Suprapubic skin (tissue), 4 donors: Measurements from ENCODE around the gene POLR2M. TPM values are rescaled to one million over a fixed set of nuclear protein-coding genes. Genes with fewer than 3 reads are reported as not detected.

Experiments used
- DNase-seq, 2 donors: peaks; one replicate each; pipeline ENCODE4 v3.0.0-alpha.2; 2019; ENCODE audit warnings: low spot score in 2 of 2
- H3K27ac ChIP-seq: fragments of 200-600 bp; sonication (generic); one replicate; pipeline ENCODE4 v1.5.1; 2019
- H3K27me3 ChIP-seq: fragments of 200-600 bp; sonication (generic); one replicate; pipeline ENCODE4 v1.5.1; 2019
- H3K36me3 ChIP-seq: fragments of 200-600 bp; sonication (generic); one replicate; pipeline ENCODE4 v1.5.1; 2019
- H3K4me1 ChIP-seq: fragments of 200-600 bp; sonication (generic); one replicate; pipeline ENCODE4 v1.5.1; 2019
- H3K4me3 ChIP-seq: fragments of 200-600 bp; sonication (generic); one replicate; pipeline ENCODE4 v1.5.1; 2019; ENCODE audit warnings: mild to moderate bottlenecking
- H3K9me3 ChIP-seq: fragments of 200-600 bp; sonication (generic); one replicate; pipeline ENCODE4 v1.5.1; 2019
- CTCF ChIP-seq, 2 donors: fragments of 200-600 bp in 1 of 2; fragments of 450-650 bp in 1 of 2; sonication (generic) in 1 of 2; IDR thresholded peaks; one replicate each; pipeline ENCODE4 v1.5.1; 2016 to 2019; ENCODE audit warnings: antibody characterized with exemption in 2 of 2, mild to moderate bottlenecking in 1 of 2, moderate library complexity in 1 of 2
- EP300 ChIP-seq: sonication (generic); formaldehyde crosslinking; IDR thresholded peaks from one replicate; pipeline ENCODE4 v1.6.1; 2017; ENCODE audit warnings: antibody characterized with exemption
- POLR2A ChIP-seq, 2 donors: fragments of 450-650 bp; IDR thresholded peaks; one replicate each; pipeline ENCODE4 v1.6.1; 2017; ENCODE audit warnings: antibody characterized with exemption in 2 of 2, mild to moderate bottlenecking in 2 of 2, moderate library complexity in 2 of 2
- POLR2AphosphoS5 ChIP-seq, 3 donors: sonication (generic); formaldehyde crosslinking; IDR thresholded peaks; one replicate each; pipeline ENCODE4 v1.6.1; 2017; ENCODE audit warnings: antibody characterized with exemption in 3 of 3
- WGBS: methylation state at CpG from one replicate; pipeline ENCODE4 v1.1.5; 2018; 5-methylcytosine and 5-hydroxymethylcytosine counted together
- total RNA-seq, 4 donors: library from RNA; depleted of rRNA; stranded (reverse); fragments of >200 nt; gene quantifications; one replicate each; pipeline ENCODE4 v1.1.0, GENCODE V29; 2016

The POLR2M gene
- total RNA-seq, 4 donors from 2014 or later: 61.9 to 329 (median 135) TPM

DNA sequence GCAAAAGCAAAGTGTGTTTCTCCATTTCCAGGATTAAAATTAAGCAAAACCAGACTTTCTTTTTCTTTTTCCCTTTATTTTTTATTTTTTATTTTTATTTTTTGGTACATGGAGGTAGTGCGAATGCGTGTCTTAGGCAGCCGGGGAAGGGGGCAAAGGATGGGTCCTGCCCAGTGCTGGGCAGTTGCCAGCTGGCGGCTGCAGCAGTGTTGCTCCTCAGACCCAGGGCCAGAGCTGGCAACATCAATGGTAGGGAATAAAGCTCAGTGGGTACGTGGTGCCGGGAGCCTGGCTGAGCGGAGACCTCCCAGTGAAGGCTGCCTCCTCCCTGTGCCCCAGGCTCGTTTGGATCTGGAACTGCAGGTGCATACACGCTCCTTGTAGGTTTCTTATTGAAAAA is 46.3 kb downstream of the POLR2M start:
- H3K4me3 ChIP-seq: no peak overlapping the region
- H3K4me1 ChIP-seq: no peaks in the 10 kb centered on the region
- DNase-seq: no peak
- H3K9me3 ChIP-seq: no peaks in the 10 kb centered on the region
- H3K27ac ChIP-seq: no peak overlapping the region
- no peaks in the 10 kb centered on the region for H3K36me3 ChIP-seq
- WGBS: 85% methylated on average over 9 of the region's 9 CpGs
- TF ChIP-seq POLR2A (IDR thresholded peaks at IDR 0.05) (no peak), EP300 (no peak), CTCF (IDR thresholded peaks at IDR 0.05) (no peak), POLR2AphosphoS5 (IDR thresholded peaks at IDR 0.05) (no peak)
- no peaks in the 10 kb centered on the region for H3K27me3 ChIP-seq

- no peak for TF ChIP-seq CTCF (IDR thresholded peaks at IDR 0.05)
- H3K36me3 ChIP-seq: no peaks in the 10 kb centered on the region
- 96% methylated on average over 3 of the region's 3 CpGs for WGBS
- H3K4me1 ChIP-seq: no peaks in the 10 kb centered on the region
- H3K27me3 ChIP-seq: no peaks in the 10 kb centered on the region
- H3K4me3 ChIP-seq: no peak overlapping the region
- H3K9me3 ChIP-seq: no peaks in the 10 kb centered on the region
- no peak overlapping the region for H3K27ac ChIP-seq
- no peak for DNase-seq
Observed at GRCh38 chr15:57756466-57756865, 50.0 kb downstream of the POLR2M start.

DNA sequence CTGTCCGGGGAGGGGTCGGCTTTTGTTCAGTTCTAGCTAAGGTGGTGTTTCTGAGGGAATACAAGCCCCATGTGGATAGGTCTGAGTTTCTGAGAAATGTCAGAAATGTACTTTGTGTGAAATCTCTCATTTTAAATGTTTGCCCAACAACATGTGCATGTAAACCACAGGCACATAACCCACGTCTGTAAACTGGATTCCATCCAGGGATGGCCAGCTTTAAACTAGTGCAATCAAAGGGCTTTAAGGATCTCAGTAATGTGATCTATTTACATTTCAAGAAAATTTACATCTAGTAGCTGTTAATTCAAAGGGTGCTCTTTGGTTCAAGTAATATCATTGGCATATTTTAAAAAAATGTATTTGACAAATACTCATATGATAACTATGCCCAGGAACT is 52.0 kb downstream of the POLR2M start:
- H3K27ac ChIP-seq: no peak overlapping the region
- TF ChIP-seq CTCF (IDR thresholded peaks at IDR 0.05): no peak
- TF ChIP-seq POLR2A (IDR thresholded peaks at IDR 0.05): no peak
- no peak for TF ChIP-seq POLR2AphosphoS5 (IDR thresholded peaks at IDR 0.05)
- TF ChIP-seq EP300: no peak
- no peaks in the 10 kb centered on the region for H3K9me3 ChIP-seq
- WGBS: 69% methylated on average over 3 of the region's 3 CpGs
- no peaks in the 10 kb centered on the region for H3K36me3 ChIP-seq
- H3K27me3 ChIP-seq: no peaks in the 10 kb centered on the region
- DNase-seq: no peak
- H3K4me1 ChIP-seq: no peaks in the 10 kb centered on the region
- no peak overlapping the region for H3K4me3 ChIP-seq

DNA sequence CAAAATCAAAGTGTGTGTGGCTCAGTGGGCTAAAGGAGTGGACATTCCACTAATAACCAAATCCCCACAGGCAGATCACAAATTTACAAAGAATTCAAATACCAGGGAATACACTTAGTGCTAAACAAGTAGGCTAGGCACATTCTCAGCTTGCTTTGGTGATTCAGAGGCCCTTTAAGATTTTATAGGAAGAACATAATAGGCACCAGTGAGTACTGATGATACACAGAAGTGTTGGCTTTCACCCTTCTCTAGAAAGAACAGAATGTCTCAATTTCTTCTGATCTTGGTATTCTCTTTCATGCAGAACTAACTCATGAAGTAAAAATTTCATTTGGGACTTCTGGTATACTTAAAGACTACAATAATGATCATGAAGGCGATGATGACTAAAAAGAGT is 55.0 kb downstream of the POLR2M start:
- 100% methylated on average over 1 of the region's 1 CpG for WGBS
- no peaks in the 10 kb centered on the region for H3K9me3 ChIP-seq
- H3K4me3 ChIP-seq: no peak overlapping the region
- H3K27ac ChIP-seq: peak overlapping the region; percentile 47
- no peak for TF ChIP-seq EP300
- no peak for TF ChIP-seq POLR2AphosphoS5 (IDR thresholded peaks at IDR 0.05)
- TF ChIP-seq CTCF (IDR thresholded peaks at IDR 0.05): no peak
- TF ChIP-seq POLR2A (IDR thresholded peaks at IDR 0.05): no peak
- no peaks in the 10 kb centered on the region for H3K27me3 ChIP-seq
- DNase-seq: no peak
- H3K36me3 ChIP-seq: no peaks in the 10 kb centered on the region
- no peaks in the 10 kb centered on the region for H3K4me1 ChIP-seq

DNA sequence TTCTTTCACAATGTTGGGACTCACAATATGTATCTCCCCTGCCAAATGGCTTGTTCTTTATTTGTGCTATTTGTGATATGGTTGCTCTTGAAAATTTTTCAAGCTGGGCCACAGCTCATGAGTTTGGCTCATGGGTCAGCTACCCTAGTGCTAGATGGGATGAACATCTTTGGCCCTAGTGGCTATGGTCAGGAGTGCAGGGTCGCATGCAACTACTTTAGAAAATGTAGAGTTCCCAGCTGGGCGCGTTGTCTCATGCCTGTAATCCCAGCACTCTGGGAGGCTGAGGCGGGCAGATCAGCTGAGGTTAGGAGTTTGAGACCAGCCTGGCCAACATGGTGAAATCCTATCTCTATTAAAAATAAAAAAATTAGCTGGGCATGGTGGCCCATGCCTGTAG is 55.8 kb downstream of the POLR2M start:
- Histone ChIP-seq H3K27me3 (no peaks in the 10 kb centered on the region), H3K9me3 (no peaks in the 10 kb centered on the region), H3K27ac (peak overlapping the region; percentile 47), H3K36me3 (no peaks in the 10 kb centered on the region), H3K4me3 (no peak overlapping the region), H3K4me1 (no peaks in the 10 kb centered on the region)
- TF ChIP-seq POLR2A (IDR thresholded peaks at IDR 0.05) (no peak), CTCF (IDR thresholded peaks at IDR 0.05) (no peak), EP300 (no peak), POLR2AphosphoS5 (IDR thresholded peaks at IDR 0.05) (no peak)
- 98% methylated on average over 4 of the region's 4 CpGs for WGBS
- no peak for DNase-seq
